Activated naive CD8-positive, alpha-beta T cell treated with anti-CD3 and anti-CD28 coated beads, Interleukin-2, amount 50 U/mL, for 24 hours (primary cell): ENCODE results near the gene RBPJ.
"Not testable (repeated sequence)": the region's sequence is repeated elsewhere in the genome, so short reads cannot be mapped to it uniquely, and the experiment has no call there.

ENCODE experiments used
- ATAC-seq: fragments of 150-1000 bp; cut with Tn5 transposase; one replicate; pipeline ENCODE4 v1.10.0; 2021
- DNase-seq: peaks from one replicate; pipeline ENCODE4 v3.0.0; 2021
- H3K27ac Mint-ChIP-seq: one replicate; pipeline ENCODE4 v1.8.0; 2021; ENCODE audit warnings: mild to moderate bottlenecking, mixed read lengths
- H3K27me3 Mint-ChIP-seq: one replicate; pipeline ENCODE4 v1.8.0; 2021; ENCODE audit warnings: mixed read lengths
- H3K36me3 Mint-ChIP-seq: one replicate; pipeline ENCODE4 v1.8.0; 2021; ENCODE audit warnings: low read depth, mixed read lengths
- H3K4me1 Mint-ChIP-seq: one replicate; pipeline ENCODE4 v1.8.0; 2021; ENCODE audit warnings: mixed read lengths
- H3K4me3 Mint-ChIP-seq: one replicate; pipeline ENCODE4 v1.8.0; 2021; ENCODE audit warnings: mild to moderate bottlenecking, moderate library complexity, mixed read lengths
- H3K9me3 Mint-ChIP-seq: one replicate; pipeline ENCODE4 v1.8.0; 2021; ENCODE audit warnings: mixed read lengths

RBPJ gene

DNA sequence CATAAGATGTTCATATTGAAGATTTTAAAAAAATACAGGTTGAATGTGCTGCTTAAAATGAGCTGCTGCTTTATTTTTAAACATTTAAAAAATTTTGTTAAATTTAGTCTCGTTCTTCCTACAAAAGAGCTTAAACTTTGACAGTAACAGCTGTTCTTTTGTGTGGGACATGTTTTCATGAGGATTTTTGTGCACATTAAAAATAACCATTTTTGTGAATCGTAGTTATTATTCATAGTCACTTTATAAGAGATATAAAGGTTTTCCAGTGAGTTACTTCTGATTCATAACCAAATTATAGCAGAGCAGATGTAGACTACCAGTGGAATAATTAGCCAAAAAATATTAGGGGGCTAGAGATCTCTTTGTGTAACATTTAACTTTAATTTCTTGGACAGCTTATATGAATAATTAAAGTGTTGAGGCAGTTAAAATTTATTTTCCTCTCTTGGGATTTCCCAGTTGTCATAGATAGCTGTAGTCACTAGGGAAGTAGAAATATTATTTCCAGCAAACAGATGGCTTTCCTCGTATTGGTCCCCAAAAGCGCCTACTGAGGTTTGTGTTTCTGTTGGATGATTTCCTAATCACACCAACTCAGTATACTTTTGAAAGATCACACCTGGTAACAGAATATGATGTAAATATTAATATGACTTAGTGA is 24.2 kb downstream of the RBPJ start:
- H3K27me3 Mint-ChIP-seq: no peaks in the 10 kb centered on the region
- H3K36me3 Mint-ChIP-seq: peaks cover 20% of the 10 kb centered on the region
- no peak for ATAC-seq
- no peaks in the 10 kb centered on the region for H3K9me3 Mint-ChIP-seq
- H3K4me3 Mint-ChIP-seq: no peak overlapping the region
- peaks cover 66% of the 10 kb centered on the region for H3K4me1 Mint-ChIP-seq
- no peak overlapping the region for H3K27ac Mint-ChIP-seq
- DNase-seq: no peak

DNA sequence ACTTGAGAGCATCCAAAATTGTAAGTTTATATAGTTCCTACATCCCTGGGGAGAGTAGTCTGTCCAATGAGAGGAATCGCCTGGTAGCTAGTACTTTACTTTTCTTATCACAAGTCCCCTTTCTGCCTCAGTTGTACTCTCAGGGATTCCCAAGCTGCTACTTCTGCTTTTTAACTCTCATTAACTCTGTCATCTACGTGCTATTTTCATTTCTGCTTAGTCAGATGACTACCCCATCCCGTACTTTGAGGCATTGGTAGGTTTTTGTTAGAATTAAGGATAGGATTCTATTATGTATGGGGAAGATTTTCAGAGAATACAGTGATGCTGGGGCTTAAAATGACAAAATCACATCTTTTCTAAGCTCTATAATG is 24.7 kb downstream of the RBPJ start:
- Mint-ChIP-seq H3K4me1 (peaks cover 64% of the 10 kb centered on the region), H3K36me3 (peaks cover 18% of the 10 kb centered on the region), H3K27ac (no peak overlapping the region), H3K27me3 (no peaks in the 10 kb centered on the region), H3K9me3 (no peaks in the 10 kb centered on the region), H3K4me3 (no peak overlapping the region)
- DNase-seq (no peak), ATAC-seq (no peak)

DNA sequence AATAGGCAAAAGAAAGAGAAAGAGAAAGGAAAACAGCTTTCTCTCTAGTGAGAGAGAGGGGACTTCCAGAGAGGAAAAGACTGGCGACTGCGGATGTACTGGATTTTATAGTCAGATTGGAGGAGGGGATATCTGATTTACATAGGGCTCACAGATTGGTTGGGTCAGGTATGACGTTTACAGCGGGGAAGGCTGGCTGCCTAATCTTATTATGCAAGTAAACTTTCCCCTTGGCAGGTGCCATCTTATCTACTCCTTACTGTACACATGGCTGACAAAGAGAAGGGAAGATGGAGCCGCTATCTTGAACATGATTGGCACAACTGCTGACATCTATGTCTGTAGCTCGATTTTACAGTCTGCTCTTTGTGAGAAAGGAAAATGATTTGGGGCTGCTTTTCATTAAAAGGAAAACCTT is 25.4 kb downstream of the RBPJ start:
- H3K36me3 Mint-ChIP-seq: peaks cover 17% of the 10 kb centered on the region
- no peaks in the 10 kb centered on the region for H3K27me3 Mint-ChIP-seq
- H3K4me1 Mint-ChIP-seq: peaks cover 63% of the 10 kb centered on the region
- H3K27ac Mint-ChIP-seq: no peak overlapping the region
- H3K9me3 Mint-ChIP-seq: no peaks in the 10 kb centered on the region
- no peak for DNase-seq
- H3K4me3 Mint-ChIP-seq: no peak overlapping the region
- no peak for ATAC-seq

DNA sequence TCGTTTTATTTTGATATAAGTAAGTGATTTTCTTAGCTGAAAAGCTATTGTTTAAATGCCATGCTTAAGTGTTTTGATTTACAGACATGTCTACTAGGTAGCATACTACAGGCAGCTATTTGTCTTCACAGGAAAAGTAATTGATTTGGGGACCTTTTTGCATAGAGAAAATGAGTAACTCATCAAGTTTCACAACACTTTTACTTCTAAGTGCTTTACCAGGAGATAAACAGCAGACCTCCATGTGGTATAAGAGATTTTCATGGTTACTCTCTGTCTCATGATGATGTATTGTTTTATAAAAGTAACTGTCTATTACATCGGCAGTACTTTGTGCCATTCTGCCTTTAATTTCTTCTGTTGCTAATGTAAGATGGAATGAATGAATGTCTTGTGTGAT is 28.7 kb downstream of the RBPJ start:
- Mint-ChIP-seq H3K36me3 (peaks cover 18% of the 10 kb centered on the region), H3K4me3 (no peak overlapping the region), H3K4me1 (peaks cover 53% of the 10 kb centered on the region), H3K27ac (no peak overlapping the region), H3K27me3 (no peaks in the 10 kb centered on the region), H3K9me3 (no peaks in the 10 kb centered on the region)
- DNase-seq (no peak), ATAC-seq (no peak)

DNA sequence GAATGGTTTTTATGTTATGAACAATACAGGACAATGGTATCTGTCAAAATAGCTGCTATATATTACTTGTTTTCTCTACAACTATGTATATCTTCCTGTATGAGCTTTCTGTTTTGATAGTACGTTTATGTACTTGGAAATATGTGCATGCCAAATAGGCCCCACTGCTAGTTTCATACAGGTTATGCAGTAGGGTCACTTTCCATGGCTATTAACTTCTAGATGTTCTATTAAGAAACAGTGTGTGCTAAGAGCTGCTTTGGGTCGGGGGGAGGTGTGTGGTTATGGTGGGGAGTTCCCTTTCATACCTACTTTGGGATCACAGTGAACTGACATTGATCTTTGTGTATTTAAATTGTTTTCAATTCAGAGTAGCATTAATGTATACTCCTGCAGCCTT is 30.9 kb downstream of the RBPJ start:
- H3K27me3 Mint-ChIP-seq: no peaks in the 10 kb centered on the region
- no peak overlapping the region for H3K27ac Mint-ChIP-seq
- no peaks in the 10 kb centered on the region for H3K9me3 Mint-ChIP-seq
- H3K4me1 Mint-ChIP-seq: peaks cover 35% of the 10 kb centered on the region
- H3K4me3 Mint-ChIP-seq: no peak overlapping the region
- peaks cover 14% of the 10 kb centered on the region for H3K36me3 Mint-ChIP-seq
- DNase-seq: no peak
- ATAC-seq: no peak

DNA sequence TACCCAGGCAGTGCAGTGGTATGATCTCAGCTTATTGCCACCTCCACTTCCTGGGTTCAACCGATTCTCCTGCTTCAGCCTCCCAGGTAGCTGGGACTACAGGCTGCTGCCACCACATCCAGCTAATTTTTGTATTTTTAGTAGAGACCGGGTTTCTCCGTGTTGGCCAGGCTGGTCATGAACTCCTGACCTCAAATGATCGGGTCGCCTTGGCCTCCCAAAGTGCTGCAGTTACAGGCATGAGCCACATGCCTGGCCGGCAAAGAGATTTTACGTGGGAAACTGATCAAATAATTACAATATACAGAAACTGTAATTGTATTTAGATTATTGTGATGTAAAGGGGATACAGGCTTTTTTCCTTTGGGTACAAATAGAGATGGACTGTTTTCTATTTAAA is 33.7 kb downstream of the RBPJ start:
- Mint-ChIP-seq H3K9me3 (no peaks in the 10 kb centered on the region), H3K27me3 (no peaks in the 10 kb centered on the region), H3K4me1 (peaks cover 22% of the 10 kb centered on the region), H3K4me3 (no peak overlapping the region), H3K27ac (no peak overlapping the region), H3K36me3 (peaks cover 6% of the 10 kb centered on the region)
- DNase-seq (no peak), ATAC-seq (no peak)

DNA sequence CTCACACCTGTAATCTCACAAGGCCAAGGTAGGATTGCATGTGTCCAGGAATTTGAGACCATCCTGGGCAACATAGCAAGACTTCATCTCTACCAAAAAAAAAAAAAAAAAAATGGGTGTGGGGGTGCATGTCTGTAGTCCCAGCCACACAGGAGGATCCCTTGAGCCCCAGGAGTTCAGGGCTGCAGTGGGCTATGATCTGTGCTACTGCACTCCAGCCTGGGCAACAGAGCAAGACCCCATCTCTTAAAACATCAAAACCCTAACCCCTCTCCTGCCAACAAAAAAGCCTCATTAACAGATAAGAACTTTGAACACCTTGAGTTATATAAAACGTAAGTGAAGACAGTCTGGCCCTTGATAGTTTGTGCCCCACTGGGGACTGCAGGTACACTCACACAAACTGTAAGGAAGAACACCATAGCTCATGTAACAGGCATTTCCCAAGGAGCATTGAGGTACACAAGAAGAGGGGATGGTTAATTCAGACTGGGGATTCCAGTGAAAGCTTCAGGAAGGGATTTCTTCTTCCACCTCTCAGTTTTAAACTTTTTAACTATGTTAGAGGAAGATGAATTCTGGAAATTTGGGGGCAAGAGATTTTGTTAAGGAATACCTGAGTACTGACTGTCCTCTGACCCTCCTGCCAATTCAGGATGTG is 34.7 kb downstream of the RBPJ start:
- peaks cover 21% of the 10 kb centered on the region for H3K4me1 Mint-ChIP-seq
- no peak overlapping the region for H3K27ac Mint-ChIP-seq
- no peak for ATAC-seq
- no peak for DNase-seq
- no peaks in the 10 kb centered on the region for H3K27me3 Mint-ChIP-seq
- H3K36me3 Mint-ChIP-seq: peaks cover 8% of the 10 kb centered on the region
- H3K9me3 Mint-ChIP-seq: no peaks in the 10 kb centered on the region
- no peak overlapping the region for H3K4me3 Mint-ChIP-seq

DNA sequence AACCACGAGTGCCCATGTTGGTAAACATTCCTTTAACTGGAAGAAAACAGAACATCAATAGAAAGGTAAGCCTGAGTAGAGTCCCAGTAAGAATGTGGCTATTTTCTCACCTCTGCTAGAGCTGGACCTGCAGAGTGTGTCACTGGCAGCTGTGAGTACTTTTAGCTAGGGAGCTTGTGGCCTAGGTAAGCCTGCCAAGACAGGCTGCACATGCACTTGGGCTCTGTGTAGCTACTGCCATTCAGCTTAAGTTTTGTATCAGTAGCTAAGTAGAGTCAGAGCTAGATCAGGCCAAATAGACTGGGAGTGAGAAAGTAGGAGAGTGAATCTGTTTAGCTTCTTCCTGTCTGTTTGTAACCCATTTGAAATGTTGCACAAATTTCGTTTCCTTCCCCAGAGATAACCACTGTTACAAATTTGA is 35.3 kb downstream of the RBPJ start:
- peaks cover 23% of the 10 kb centered on the region for H3K4me1 Mint-ChIP-seq
- peaks cover 6% of the 10 kb centered on the region for H3K36me3 Mint-ChIP-seq
- H3K9me3 Mint-ChIP-seq: no peaks in the 10 kb centered on the region
- ATAC-seq: peak; percentile 55
- no peak overlapping the region for H3K4me3 Mint-ChIP-seq
- DNase-seq: no peak
- H3K27ac Mint-ChIP-seq: no peak overlapping the region
- no peaks in the 10 kb centered on the region for H3K27me3 Mint-ChIP-seq

DNA sequence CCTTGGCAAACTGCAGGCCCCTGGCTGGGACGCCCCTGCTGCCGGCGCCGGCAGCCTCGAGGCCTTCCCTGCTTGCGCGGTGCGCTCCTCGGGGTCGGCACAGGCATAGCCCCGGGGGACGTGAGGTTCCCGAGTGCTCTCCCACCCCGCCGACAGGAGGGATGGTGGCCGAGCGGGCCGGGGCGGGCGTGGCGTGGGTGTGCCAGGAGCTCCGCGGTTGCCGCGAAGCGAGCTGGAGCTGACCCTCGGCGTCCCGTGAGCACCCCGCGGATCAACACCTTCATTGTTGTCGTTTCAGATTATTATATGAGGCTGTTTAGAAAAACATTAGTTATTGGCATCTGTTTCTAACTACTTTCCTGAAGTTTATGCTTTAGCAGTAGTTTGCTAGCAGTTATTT is 38.7 kb downstream of the RBPJ start:
- not testable (repeated sequence) for ATAC-seq, DNase-seq, H3K9me3 Mint-ChIP-seq, H3K27ac Mint-ChIP-seq, H3K27me3 Mint-ChIP-seq, H3K4me3 Mint-ChIP-seq
- Mint-ChIP-seq H3K36me3 (peaks cover 12% of the 10 kb centered on the region), H3K4me1 (peaks cover 28% of the 10 kb centered on the region)

DNA sequence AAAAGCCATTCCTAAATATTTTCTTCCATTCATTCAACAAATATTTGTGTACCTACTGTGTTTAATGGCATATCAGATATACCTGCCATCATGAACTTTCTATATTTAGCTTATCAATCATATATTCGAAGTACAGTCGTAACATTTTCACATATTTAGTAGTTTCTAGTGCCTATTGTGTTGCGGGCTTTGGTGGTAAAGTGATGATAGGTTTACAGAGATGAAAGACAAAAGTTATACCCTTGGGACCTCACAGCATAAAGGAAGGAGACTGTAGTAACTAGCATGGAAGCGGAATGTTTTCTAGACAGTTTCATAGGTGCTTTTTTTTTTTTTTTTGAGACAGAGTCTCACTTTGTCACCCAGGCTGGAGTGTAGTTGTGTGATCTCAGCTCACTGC is 39.5 kb downstream of the RBPJ start:
- no peak overlapping the region for H3K4me3 Mint-ChIP-seq
- peaks cover 10% of the 10 kb centered on the region for H3K36me3 Mint-ChIP-seq
- H3K4me1 Mint-ChIP-seq: peaks cover 27% of the 10 kb centered on the region
- no peak for DNase-seq
- no peaks in the 10 kb centered on the region for H3K27me3 Mint-ChIP-seq
- ATAC-seq: no peak
- no peaks in the 10 kb centered on the region for H3K9me3 Mint-ChIP-seq
- H3K27ac Mint-ChIP-seq: no peak overlapping the region

DNA sequence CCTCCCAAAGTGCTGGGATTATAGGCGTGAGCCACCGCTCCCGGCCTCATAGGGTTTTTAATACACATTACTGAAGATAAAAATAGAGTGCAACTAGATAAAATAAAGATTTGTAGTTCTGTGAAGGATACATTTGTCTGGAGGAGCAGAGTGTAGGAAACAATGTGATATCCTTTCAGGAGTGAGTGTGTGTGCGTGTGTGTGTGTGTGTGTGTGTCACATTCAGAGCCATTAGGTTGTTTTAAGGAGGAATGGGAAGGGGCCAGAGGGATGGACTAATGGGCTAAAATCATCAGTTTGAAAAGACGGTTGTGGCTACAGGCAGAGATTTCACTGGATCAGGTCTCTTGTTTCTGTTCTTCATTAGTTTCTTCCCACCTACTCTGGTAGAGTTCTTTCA is 40.0 kb downstream of the RBPJ start:
- ATAC-seq (no peak), DNase-seq (no peak)
- H3K36me3 Mint-ChIP-seq: peaks cover 9% of the 10 kb centered on the region
- no peaks in the 10 kb centered on the region for H3K9me3 Mint-ChIP-seq
- peak overlapping the region; percentile 37 for H3K27ac Mint-ChIP-seq
- peaks cover 27% of the 10 kb centered on the region for H3K4me1 Mint-ChIP-seq
- H3K27me3 Mint-ChIP-seq: no peaks in the 10 kb centered on the region
- H3K4me3 Mint-ChIP-seq: no peak overlapping the region

DNA sequence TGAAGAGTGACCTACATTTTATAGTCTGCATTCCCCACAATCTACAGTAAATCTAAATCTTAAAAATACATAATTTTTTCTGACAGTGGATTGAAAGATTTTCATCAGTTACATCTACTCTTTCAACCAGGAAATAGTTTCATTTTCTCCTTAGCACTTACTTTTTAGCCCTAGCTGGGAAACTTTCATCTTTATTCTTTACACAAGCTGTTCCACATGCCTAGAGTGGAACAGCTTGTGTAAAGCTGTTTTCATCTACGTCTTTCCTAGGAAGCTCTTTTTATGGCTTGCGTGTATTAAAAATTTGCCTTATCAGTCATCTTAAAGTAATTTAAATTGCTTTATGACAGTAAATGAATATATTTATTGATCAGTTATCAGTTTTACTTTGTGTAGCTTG is 40.5 kb downstream of the RBPJ start:
- H3K36me3 Mint-ChIP-seq: peaks cover 12% of the 10 kb centered on the region
- H3K4me3 Mint-ChIP-seq: no peak overlapping the region
- DNase-seq (no peak), ATAC-seq (no peak)
- H3K27me3 Mint-ChIP-seq: no peaks in the 10 kb centered on the region
- H3K4me1 Mint-ChIP-seq: peaks cover 27% of the 10 kb centered on the region
- peak overlapping the region; percentile 37 for H3K27ac Mint-ChIP-seq
- H3K9me3 Mint-ChIP-seq: no peaks in the 10 kb centered on the region

DNA sequence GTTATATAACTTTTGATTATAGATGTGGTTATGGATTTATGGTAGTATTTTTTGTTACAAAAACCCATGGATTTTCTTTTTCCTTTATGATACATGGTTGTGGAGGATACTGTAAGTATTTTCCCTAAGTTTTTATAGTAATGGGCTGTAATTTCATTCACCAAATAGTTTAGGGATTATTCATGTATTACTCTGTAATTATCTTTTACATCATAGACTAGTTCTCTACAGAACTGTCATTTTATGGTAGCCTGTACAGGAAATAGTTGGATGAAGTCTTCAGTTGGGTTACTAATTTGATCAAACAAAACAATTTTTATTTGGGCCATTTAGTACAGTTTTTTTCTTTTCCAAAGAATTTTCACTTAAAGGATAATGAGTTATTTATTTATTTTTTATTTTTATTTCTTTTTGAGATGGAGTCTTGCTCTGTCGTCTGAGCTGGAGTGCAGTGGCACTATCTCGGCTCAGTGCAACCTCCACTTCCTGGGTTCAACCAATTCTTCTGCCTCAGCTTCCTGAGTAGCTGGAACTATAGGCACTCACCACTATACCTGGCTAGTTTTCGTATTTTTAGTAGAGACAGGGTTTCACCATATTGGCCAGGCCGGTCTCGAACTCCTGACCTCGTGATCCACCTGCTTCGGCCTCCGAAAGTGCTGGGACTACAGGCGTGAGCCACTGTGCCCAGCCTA is 42.1 kb downstream of the RBPJ start:
- peaks cover 29% of the 10 kb centered on the region for H3K4me1 Mint-ChIP-seq
- H3K4me3 Mint-ChIP-seq: no peak overlapping the region
- H3K36me3 Mint-ChIP-seq: peaks cover 20% of the 10 kb centered on the region
- DNase-seq: no peak
- no peak overlapping the region for H3K27ac Mint-ChIP-seq
- no peaks in the 10 kb centered on the region for H3K9me3 Mint-ChIP-seq
- H3K27me3 Mint-ChIP-seq: no peaks in the 10 kb centered on the region
- no peak for ATAC-seq

DNA sequence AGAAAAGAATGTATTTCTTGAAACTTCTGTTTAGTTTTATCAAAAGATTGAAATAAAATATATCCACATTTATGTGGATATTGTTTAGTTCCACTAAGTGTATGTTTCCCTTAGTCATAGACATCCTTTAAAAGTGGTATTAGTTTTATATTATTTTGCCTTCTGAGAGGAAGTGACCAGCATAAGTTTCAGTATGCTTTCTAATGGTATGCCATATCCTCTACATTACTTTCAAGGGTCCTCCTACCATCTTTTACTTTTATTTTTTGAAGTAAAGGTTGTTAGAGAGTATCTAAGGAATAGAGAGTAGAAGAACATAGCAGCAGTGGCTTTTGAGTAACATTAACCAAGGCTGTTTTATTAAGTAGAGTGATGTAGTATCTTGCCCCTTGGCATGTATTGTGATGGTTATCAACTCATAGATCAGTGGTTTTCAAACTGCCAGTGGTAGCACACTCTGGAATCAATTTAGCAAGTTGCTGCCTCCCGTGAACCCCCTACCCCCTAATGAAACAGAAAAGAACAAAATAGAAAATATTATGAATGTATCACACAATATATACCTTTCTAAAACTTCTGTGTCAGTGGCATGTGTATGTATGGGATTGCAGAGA is 44.8 kb downstream of the RBPJ start:
- H3K36me3 Mint-ChIP-seq: peaks cover 33% of the 10 kb centered on the region
- H3K4me1 Mint-ChIP-seq: peaks cover 32% of the 10 kb centered on the region
- H3K9me3 Mint-ChIP-seq: no peaks in the 10 kb centered on the region
- no peak for ATAC-seq
- H3K27ac Mint-ChIP-seq: no peak overlapping the region
- DNase-seq: no peak
- H3K27me3 Mint-ChIP-seq: no peaks in the 10 kb centered on the region
- no peak overlapping the region for H3K4me3 Mint-ChIP-seq

DNA sequence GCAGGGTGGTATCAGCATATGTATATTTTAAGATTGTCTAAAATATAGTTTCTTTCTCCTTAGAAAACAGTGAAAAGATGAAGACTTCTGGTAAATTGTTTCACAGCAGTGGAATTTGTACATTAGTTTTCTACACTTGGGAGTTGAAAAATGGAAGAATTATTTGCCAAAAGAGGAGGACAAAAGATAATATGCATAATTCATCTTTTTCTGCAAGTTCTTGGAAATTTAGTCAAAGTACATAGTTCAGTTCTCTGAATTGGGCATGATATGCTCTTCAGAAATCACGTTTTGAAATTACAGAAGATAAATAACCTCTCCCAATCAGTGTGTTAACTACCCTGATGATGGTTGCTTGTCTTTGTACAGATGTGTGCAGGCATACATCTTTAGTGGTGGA is 47.0 kb downstream of the RBPJ start:
- peaks cover 31% of the 10 kb centered on the region for H3K36me3 Mint-ChIP-seq
- DNase-seq (no peak), ATAC-seq (no peak)
- no peaks in the 10 kb centered on the region for H3K27me3 Mint-ChIP-seq
- H3K9me3 Mint-ChIP-seq: no peaks in the 10 kb centered on the region
- peaks cover 26% of the 10 kb centered on the region for H3K4me1 Mint-ChIP-seq
- H3K27ac Mint-ChIP-seq: no peak overlapping the region
- H3K4me3 Mint-ChIP-seq: no peak overlapping the region
